ENCODE data around the gene MBD5. TPM values are rescaled to one million over a fixed set of nuclear protein-coding genes. Genes with fewer than 3 reads are reported as not detected.

Gene MBD5
- total and polyA plus RNA-seq, 2 of the 4 experiments (the other 2 are of a cell fraction): 9.8 to 14.2 TPM

- H4K8ac ChIP-seq (ENCODE audit: low read depth in 2 of 2, low read length in 2 of 2): no peak overlapping the region
- TF ChIP-seq MXI1 (IDR thresholded peaks at IDR 0.05; ENCODE audit: borderline replicate concordance, low read depth, low read length): no peak
- TF ChIP-seq POLR2A (IDR thresholded peaks at IDR 0.05; ENCODE audit: low read depth, low read length): no peak
- TF ChIP-seq RCOR1 (IDR thresholded peaks at IDR 0.05; ENCODE audit: insufficient replicate concordance, low read length): no peak
- TF ChIP-seq CTCF (conservative IDR thresholded peaks at IDR 0.05; ENCODE audit: low read depth, low read length): no peak
- no peak for TF ChIP-seq FOS (IDR thresholded peaks at IDR 0.05; ENCODE audit: low read depth, low read length)
- no peak for TF ChIP-seq MAZ (IDR thresholded peaks at IDR 0.05; ENCODE audit: borderline replicate concordance, low read depth, low read length)
- TF ChIP-seq ELK1 (IDR thresholded peaks at IDR 0.05; ENCODE audit: borderline replicate concordance, low read depth, low read length): no peak
- TF ChIP-seq CEBPB (IDR thresholded peaks at IDR 0.05; ENCODE audit: low read depth, low read length): no peak
- no peak for TF ChIP-seq RFX5 (IDR thresholded peaks at IDR 0.05; ENCODE audit: low read depth, low read length)
- TF ChIP-seq BHLHE40 (IDR thresholded peaks at IDR 0.05; ENCODE audit: low read depth, low read length): no peak
- TF ChIP-seq NFE2L2 (IDR thresholded peaks at IDR 0.05; ENCODE audit: low read depth, low read length): no peak
- no peak for TF ChIP-seq USF2 (IDR thresholded peaks at IDR 0.05; ENCODE audit: low read depth, low read length)
- TF ChIP-seq SMC3 (IDR thresholded peaks at IDR 0.05; ENCODE audit: low read depth, low read length): no peak
- no peak for TF ChIP-seq MAFK (IDR thresholded peaks at IDR 0.05; ENCODE audit: low read depth, low read length)
- TF ChIP-seq CHD1 (IDR thresholded peaks at IDR 0.05; ENCODE audit: low read depth, low read length): no peak
- no peak for TF ChIP-seq RAD21 (IDR thresholded peaks at IDR 0.05; ENCODE audit: low read length)
- H2BK120ac ChIP-seq (ENCODE audit: low read depth, low read length): no peak overlapping the region
- H3K14ac ChIP-seq (replicated peaks; ENCODE audit: low read depth, low read length): no peak overlapping the region; the same call in 1 of the 2 replicates
- ChIA-PET CTCF (interaction anchor here (0.6 to 1.3 kb wide), 2 partner anchors 486 to 568 kb away, joined by 3 to 7 read pairs; no protein-coding TSS in a partner anchor), POLR2A (ENCODE audit: unreplicated experiment) (interaction anchor here (0.6 kb wide), 1 partner anchor 196 kb away, joined by 3 read pairs; no protein-coding TSS in a partner anchor)
- H3K9me3 ChIP-seq (ENCODE audit: control insufficient read depth, insufficient read depth, low read length): no peaks in the 10 kb centered on the region
- no peak overlapping the region for H3K27ac ChIP-seq (ENCODE audit: insufficient read depth, low read length)
- H2BK15ac ChIP-seq (ENCODE audit: low read depth, low read length): no peak overlapping the region
- no peak overlapping the region for H2BK5ac ChIP-seq (ENCODE audit: low read depth, low read length, poor library complexity, severe bottlenecking)
- 0 out of 2 replicates have a peak overlapping the region, but pooled peaks have one; percentile 88 for H3K9ac ChIP-seq (ENCODE audit: low read depth, low read length)
- dilution Hi-C loops (cut with HindIII; ENCODE audit: low sequenced_read_pairs, unreplicated experiment) (no loop called here), in situ Hi-C loops (cut with MboI; ENCODE audit: low sequenced_read_pairs) (no loop called here), intact Hi-C loops (cut with micrococcal nuclease) (loop anchor here (5.0 kb wide), 1 partner anchor 249 kb away; no protein-coding TSS in a partner anchor)
- peaks cover 4 to 31% of the 10 kb centered on the region in 2 experiments; a peak in 2 of 4 replicates for H3K79me1 ChIP-seq (ENCODE audit: low read depth in 1 of 2, low read length in 2 of 2)
- peaks cover 7% of the 10 kb centered on the region; the same call in 1 of the 2 replicates for H4K20me1 ChIP-seq (ENCODE audit: insufficient read depth, low read length)
- H3K23ac ChIP-seq (ENCODE audit: low read depth, low read length): no peak overlapping the region
- H2BK20ac ChIP-seq (ENCODE audit: low read depth, low read length): no peak overlapping the region
- DNase-seq: no peak
- no TSS peak for BruUV-seq (replicated peaks)
- H3K4me2 ChIP-seq (ENCODE audit: low read depth, low read length): peak overlapping the region; percentile 59
- WGBS, 2 experiments (ENCODE audit: extremely low coverage in 2 of 2, insufficient read length in 1 of 2): no CpG with 5 or more reads among the region's 2 CpGs
- peak overlapping the region; percentile 96 for H3K4me3 ChIP-seq (ENCODE audit: insufficient read depth, low read depth, low read length)
- ATAC-seq (ENCODE audit: low read depth): no peak
- no peak overlapping the region for H3K56ac ChIP-seq (ENCODE audit: extremely low read depth, insufficient read depth, low read length)
- H4K5ac ChIP-seq (ENCODE audit: low read depth, low read length): no peak overlapping the region
- no peak overlapping the region for H3K18ac ChIP-seq (ENCODE audit: low read depth, low read length)
- no peak overlapping the region for H2AFZ ChIP-seq (replicated peaks; ENCODE audit: low read length, poor library complexity)
- no peak overlapping the region for H4K91ac ChIP-seq (ENCODE audit: insufficient read depth, low read depth, low read length)
- H2AK9ac ChIP-seq (replicated peaks; ENCODE audit: low read depth, low read length, poor library complexity): no peak overlapping the region
- no peaks in the 10 kb centered on the region for H3K27me3 ChIP-seq (ENCODE audit: control insufficient read depth, insufficient read depth, low read length)
- 0 out of 2 replicates have a peak, but pooled peaks cover 2% of the 10 kb centered on the region for H3K4me1 ChIP-seq (ENCODE audit: control insufficient read depth, insufficient read depth, low read length)
- H2AK5ac ChIP-seq (ENCODE audit: low read depth, low read length): no peak overlapping the region
- H3K36me3 ChIP-seq (ENCODE audit: control insufficient read depth, insufficient read depth, low read length): peaks cover 4% of the 10 kb centered on the region; the same call in 1 of the 2 replicates
- H3K4ac ChIP-seq (ENCODE audit: low read depth, low read length): no peak overlapping the region
- peaks cover 5% of the 10 kb centered on the region; the same call in 1 of the 2 replicates for H3K9me1 ChIP-seq (ENCODE audit: insufficient read depth, low read length)
Measured at GRCh38 chr2:148022882-148023281, 2.0 kb downstream of the MBD5 start.

Measured in IMR-90 (cell line).